ENCODE measurements around the gene ROR2. TPM values are rescaled to one million over a fixed set of nuclear protein-coding genes. Genes with fewer than 3 reads are reported as not detected.

The ROR2 gene
- total RNA-seq, 6 experiments from 2014 or later, result 0.09 TPM; not detected in 5

DNA sequence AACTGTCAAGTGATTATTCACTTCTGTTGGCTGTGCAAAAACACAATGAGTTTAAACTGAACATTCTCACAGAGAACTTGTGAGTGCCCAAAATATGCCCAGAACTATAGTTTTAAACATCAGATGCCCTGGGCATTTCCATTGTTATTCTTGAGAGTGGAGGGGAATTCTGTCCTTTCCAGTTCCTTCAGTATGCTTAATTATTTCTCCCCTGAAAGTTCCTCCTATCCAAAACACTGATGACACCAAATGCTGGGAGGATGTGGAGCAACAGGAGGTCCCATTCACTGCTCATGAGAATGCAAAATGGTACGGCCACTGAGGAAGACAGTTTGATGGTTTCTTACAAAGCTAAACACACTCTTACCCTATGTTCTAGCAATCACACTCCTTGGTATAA lies 55.5 kb downstream of the ROR2 start:
- Mint-ChIP-seq H3K4me1 (ENCODE audit: low read depth) (no peaks in the 10 kb centered on the region; the same call in 1 of the 2 replicates), H3K36me3 (ENCODE audit: low read depth) (no peaks in the 10 kb centered on the region), H3K4me3 (no peak overlapping the region), H3K9me3 (no peaks in the 10 kb centered on the region), H3K27me3 (ENCODE audit: insufficient read depth) (peaks cover 13% of the 10 kb centered on the region), H3K27ac (no peak overlapping the region)
- TF ChIP-seq, protein P1, sequence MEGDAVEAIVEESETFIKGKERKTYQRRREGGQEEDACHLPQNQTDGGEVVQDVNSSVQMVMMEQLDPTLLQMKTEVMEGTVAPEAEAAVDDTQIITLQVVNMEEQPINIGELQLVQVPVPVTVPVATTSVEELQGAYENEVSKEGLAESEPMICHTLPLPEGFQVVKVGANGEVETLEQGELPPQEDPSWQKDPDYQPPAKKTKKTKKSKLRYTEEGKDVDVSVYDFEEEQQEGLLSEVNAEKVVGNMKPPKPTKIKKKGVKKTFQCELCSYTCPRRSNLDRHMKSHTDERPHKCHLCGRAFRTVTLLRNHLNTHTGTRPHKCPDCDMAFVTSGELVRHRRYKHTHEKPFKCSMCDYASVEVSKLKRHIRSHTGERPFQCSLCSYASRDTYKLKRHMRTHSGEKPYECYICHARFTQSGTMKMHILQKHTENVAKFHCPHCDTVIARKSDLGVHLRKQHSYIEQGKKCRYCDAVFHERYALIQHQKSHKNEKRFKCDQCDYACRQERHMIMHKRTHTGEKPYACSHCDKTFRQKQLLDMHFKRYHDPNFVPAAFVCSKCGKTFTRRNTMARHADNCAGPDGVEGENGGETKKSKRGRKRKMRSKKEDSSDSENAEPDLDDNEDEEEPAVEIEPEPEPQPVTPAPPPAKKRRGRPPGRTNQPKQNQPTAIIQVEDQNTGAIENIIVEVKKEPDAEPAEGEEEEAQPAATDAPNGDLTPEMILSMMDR (IDR thresholded peaks at IDR 0.05), result no peak
- DNase-seq, result no peak

DNA sequence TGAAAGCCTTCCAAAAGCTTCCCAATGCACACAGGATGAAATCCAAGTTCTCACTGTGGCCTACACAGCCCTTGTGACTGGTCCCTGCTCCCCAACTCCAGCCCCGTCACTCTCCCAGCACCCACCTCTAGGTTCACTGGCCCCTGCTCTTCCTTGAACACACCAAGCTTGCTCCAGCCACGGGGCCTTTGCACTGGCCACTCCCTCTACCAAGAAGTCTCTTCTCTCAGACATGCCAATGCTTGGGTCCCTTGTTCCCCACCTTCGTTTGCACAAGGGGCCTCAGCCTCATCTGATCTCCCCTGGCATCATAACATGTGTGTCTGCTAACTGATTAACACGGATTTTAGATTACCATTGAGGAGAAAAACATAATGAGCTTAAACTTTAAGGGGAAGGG lies 56.0 kb downstream of the ROR2 start:
- no peak for DNase-seq
- TF ChIP-seq, protein P1 (IDR thresholded peaks at IDR 0.05), result no peak
- Mint-ChIP-seq H3K27me3 (ENCODE audit: insufficient read depth) (peaks cover 13% of the 10 kb centered on the region), H3K4me1 (ENCODE audit: low read depth) (no peaks in the 10 kb centered on the region; the same call in 1 of the 2 replicates), H3K27ac (no peak overlapping the region), H3K4me3 (no peak overlapping the region), H3K36me3 (ENCODE audit: low read depth) (no peaks in the 10 kb centered on the region), H3K9me3 (no peaks in the 10 kb centered on the region)

DNA sequence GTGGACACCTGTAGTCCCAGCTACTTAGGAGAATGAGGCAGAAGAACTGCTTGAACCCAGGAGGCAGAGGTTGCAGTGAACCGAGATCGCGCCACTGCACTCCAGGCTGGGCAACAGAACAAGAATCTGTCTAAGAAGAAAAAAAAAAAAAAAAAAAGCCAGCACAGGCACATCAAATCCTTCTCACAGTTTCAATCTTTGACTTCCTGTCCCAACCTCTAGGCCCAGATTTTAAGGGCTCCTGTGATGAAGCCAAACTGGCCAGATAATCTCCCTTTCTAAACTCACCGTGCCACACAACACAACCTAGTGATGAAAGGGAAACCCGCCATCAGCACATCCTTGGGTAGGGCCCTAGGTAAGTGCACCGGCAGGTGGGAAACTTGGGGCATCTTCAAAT lies 58.1 kb downstream of the ROR2 start:
- no peak overlapping the region for H3K27ac Mint-ChIP-seq
- H3K4me3 Mint-ChIP-seq, result no peak overlapping the region
- TF ChIP-seq, protein P1 (IDR thresholded peaks at IDR 0.05), result no peak
- no peak for DNase-seq
- peaks cover 9% of the 10 kb centered on the region for H3K27me3 Mint-ChIP-seq (ENCODE audit: insufficient read depth)
- no peaks in the 10 kb centered on the region for H3K36me3 Mint-ChIP-seq (ENCODE audit: low read depth)
- H3K4me1 Mint-ChIP-seq (ENCODE audit: low read depth), result peaks cover 11% of the 10 kb centered on the region
- no peaks in the 10 kb centered on the region for H3K9me3 Mint-ChIP-seq

DNA sequence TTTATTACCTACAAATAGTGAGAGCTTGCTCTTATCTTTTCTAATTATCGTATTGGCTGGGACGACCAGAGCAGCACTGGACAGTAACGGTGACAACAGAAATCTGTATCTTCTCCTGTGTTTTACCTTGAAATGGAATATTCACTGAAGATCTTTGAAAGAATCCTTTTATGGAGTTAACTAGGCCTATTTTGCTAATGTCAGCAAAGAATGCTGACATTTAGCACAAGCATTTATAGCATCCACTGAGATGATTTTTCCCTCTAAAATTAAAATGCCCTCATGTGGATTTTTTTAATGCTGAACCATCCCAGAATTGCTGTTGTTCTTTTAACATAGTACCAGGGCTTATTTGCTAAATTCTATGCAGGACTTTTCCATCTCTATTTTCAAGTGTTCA lies 59.4 kb downstream of the ROR2 start:
- TF ChIP-seq, protein P1 (IDR thresholded peaks at IDR 0.05), result no peak
- DNase-seq, result no peak
- peaks cover 11% of the 10 kb centered on the region for H3K4me1 Mint-ChIP-seq (ENCODE audit: low read depth)
- H3K27me3 Mint-ChIP-seq (ENCODE audit: insufficient read depth), result peaks cover 7% of the 10 kb centered on the region
- no peaks in the 10 kb centered on the region for H3K9me3 Mint-ChIP-seq
- no peak overlapping the region for H3K4me3 Mint-ChIP-seq
- H3K36me3 Mint-ChIP-seq (ENCODE audit: low read depth), result no peaks in the 10 kb centered on the region
- no peak overlapping the region for H3K27ac Mint-ChIP-seq

DNA sequence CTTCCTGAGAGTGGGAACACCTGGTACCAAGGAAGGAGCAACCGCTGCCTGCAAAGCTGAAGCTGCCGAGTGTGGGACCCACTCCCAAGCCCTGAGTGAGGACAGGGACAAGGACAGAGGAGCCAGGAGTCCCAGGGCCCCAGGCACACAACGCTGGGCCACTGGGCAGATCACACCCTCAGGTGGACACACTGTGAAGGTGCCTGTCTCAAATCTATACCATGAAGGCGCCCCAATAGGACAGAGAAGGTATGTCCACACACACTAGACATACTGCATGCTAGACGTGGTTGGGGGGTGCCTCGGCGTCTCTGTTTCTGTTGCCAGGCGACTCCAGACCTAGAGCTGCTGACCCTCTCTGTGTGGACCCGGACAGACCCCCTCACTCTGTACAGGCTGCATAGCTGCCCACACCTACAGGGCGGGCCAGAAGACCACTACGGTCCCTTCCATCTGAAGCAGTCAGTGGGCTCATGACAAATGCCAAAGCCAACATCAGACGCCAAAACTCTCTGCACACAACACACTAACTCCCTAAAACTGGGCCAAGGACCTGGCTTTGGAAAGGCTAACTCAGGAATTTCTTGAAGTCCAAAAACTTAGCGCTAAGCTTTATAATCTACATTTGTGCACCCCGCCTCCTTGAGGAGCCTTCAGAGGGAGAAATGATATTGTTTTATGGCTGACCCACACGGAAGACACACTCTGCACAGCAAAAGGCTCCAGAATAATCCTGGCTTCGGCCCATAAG lies 60.7 kb downstream of the ROR2 start:
- peaks cover 18% of the 10 kb centered on the region for H3K4me1 Mint-ChIP-seq (ENCODE audit: low read depth)
- H3K27ac Mint-ChIP-seq, result no peak overlapping the region
- H3K27me3 Mint-ChIP-seq (ENCODE audit: insufficient read depth), result peaks cover 7% of the 10 kb centered on the region
- TF ChIP-seq, protein P1 (IDR thresholded peaks at IDR 0.05), result no peak
- H3K9me3 Mint-ChIP-seq, result no peaks in the 10 kb centered on the region
- DNase-seq, result no peak
- no peaks in the 10 kb centered on the region for H3K36me3 Mint-ChIP-seq (ENCODE audit: low read depth)
- H3K4me3 Mint-ChIP-seq, result no peak overlapping the region

All from HFFc6 (cell line).